HepG2 (cell line): ENCODE measurements around the gene CDK5R1. TPM values are rescaled to one million over a fixed set of nuclear protein-coding genes. Genes with fewer than 3 reads are reported as not detected.

Experiments used
- ATAC-seq: fragments of 200-7000 bp; cut with Tn5 transposase; 3 replicates; pipeline ENCODE4 v1.9.1; 2020; ENCODE audit warnings: mild to moderate bottlenecking, moderate library complexity
- BruUV-seq: library from RNA; stranded (reverse); fragments of 400-500 nt; replicated peaks from 2 replicates; lab custom pipeline; 2021; lab: Mats Ljungman, UMichigan
- CTCF ChIA-PET: fragments of 300-600 bp; formaldehyde crosslinking; extraction: SDS; loops from one replicate; lab custom pipeline; 2021; ENCODE audit warnings: low total read pairs, inconsistent platforms, low intra/inter-chr PET ratio; lab: Yijun Ruan, JAX
- POLR2A ChIA-PET: fragments of 350-600 bp; sonication (Branson Sonifier 250); formaldehyde crosslinking; loops from one replicate; lab custom pipeline; 2020; ENCODE audit warnings: antibody characterized with exemption, inconsistent platforms; lab: Yijun Ruan, JAX
- DNase-seq: peaks from one replicate; pipeline ENCODE4 v3.0.0-alpha.2; 2015; ENCODE audit warnings: low spot score
- FAIRE-seq: peaks from 3 replicates; lab custom pipeline; 2011; peaks lifted over from hg19 to GRCh38; lab: Jason Lieb, UNC
- H2AFZ ChIP-seq: one replicate; pipeline ENCODE4 v1.6.1; 2011; ENCODE audit warnings: low read length, inconsistent platforms
- H3K27ac ChIP-seq: fragments of 300-600 bp; 3 replicates; pipeline ENCODE4 v1.8.0; 2011; ENCODE audit warnings: mixed run types, mild to moderate bottlenecking, mixed read lengths, low read length, inconsistent platforms; ENCODE audit not compliant: insufficient read depth; ENCODE audit errors: extremely low read length
- H3K27me3 ChIP-seq, 2 experiments: fragments of 200-600 bp in 1 of 2; 2 replicates in 1 of 2; 3 replicates in 1 of 2; pipeline versions ENCODE4 v1.6.0 to v1.8.0; 2011; ENCODE audit warnings: low read length in 2 of 2, mild to moderate bottlenecking in 2 of 2, moderate library complexity in 2 of 2, inconsistent platforms in 1 of 2; ENCODE audit not compliant: insufficient read depth in 2 of 2, control insufficient read depth in 1 of 2
- H3K36me3 ChIP-seq, 2 experiments: fragments of 200-600 bp in 1 of 2; replicated peaks in 1 of 2; 2 replicates in 1 of 2; 3 replicates in 1 of 2; pipeline versions ENCODE4 v1.5.1 to v1.8.0; 2011; ENCODE audit warnings: low read length in 2 of 2, inconsistent platforms in 1 of 2; ENCODE audit not compliant: insufficient read depth in 2 of 2, control insufficient read depth in 1 of 2
- H3K4me1 ChIP-seq: 2 replicates; pipeline ENCODE4 v1.5.1; 2012; ENCODE audit warnings: low read length, inconsistent platforms; ENCODE audit not compliant: insufficient read depth
- H3K4me2 ChIP-seq: 2 replicates; pipeline ENCODE4 v1.6.0; 2011; ENCODE audit warnings: low read depth, low read length, inconsistent platforms
- H3K4me3 ChIP-seq, 3 experiments: fragments of 200-600 bp in 1 of 3; sonication (generic), shearing (Covaris generic) in 1 of 3; replicated peaks in 1 of 3; 2 replicates each; pipeline ENCODE4 v1.5.1; 2011 to 2016; ENCODE audit warnings: low read length in 3 of 3, inconsistent platforms in 2 of 3, low read depth in 2 of 3, mild to moderate bottlenecking in 2 of 3, control low read depth in 1 of 3, mixed read lengths in 1 of 3; ENCODE audit not compliant: insufficient read depth in 1 of 3
- H3K79me2 ChIP-seq: one replicate; pipeline ENCODE4 v1.6.1; 2011; ENCODE audit warnings: low read length, inconsistent platforms; ENCODE audit not compliant: insufficient read depth
- H3K9ac ChIP-seq: 2 replicates; pipeline ENCODE4 v1.6.0; 2011; ENCODE audit warnings: mild to moderate bottlenecking, low read depth, low read length, inconsistent platforms; ENCODE audit not compliant: insufficient read depth
- H3K9me3 ChIP-seq: 2 replicates; pipeline ENCODE4 v1.5.1; 2012; ENCODE audit warnings: mild to moderate bottlenecking, low read length
- H4K20me1 ChIP-seq: 2 replicates; pipeline ENCODE4 v1.6.0; 2011; ENCODE audit warnings: inconsistent platforms, mild to moderate bottlenecking, low read length, moderate library complexity; ENCODE audit not compliant: insufficient read depth
- ATRX ChIP-seq: sonication (generic); formaldehyde crosslinking; IDR thresholded peaks from 2 replicates; pipeline ENCODE4 v1.4.0; 2020; ENCODE audit warnings: missing genetic modification reagents, borderline replicate concordance
- HNRNPUL1 ChIP-seq: fragments of 200-400 bp; formaldehyde crosslinking; IDR thresholded peaks from 2 replicates; pipeline ENCODE4 v1.6.1; 2017; ENCODE audit warnings: low read depth, mild to moderate bottlenecking, low read length, moderate library complexity
- HOXA3 ChIP-seq: sonication (generic); formaldehyde crosslinking; IDR thresholded peaks from 2 replicates; pipeline ENCODE4 v1.5.0; 2020; ENCODE audit warnings: missing genetic modification reagents
- NFAT5 ChIP-seq: sonication (generic); formaldehyde crosslinking; IDR thresholded peaks from 2 replicates; pipeline ENCODE4 v1.4.0; 2020; ENCODE audit warnings: missing genetic modification reagents
- NFATC3 ChIP-seq: sonication (generic); formaldehyde crosslinking; IDR thresholded peaks from 2 replicates; pipeline ENCODE4 v1.5.1; 2020; ENCODE audit warnings: mild to moderate bottlenecking, missing genetic modification reagents
- SNAI1 ChIP-seq: sonication (generic); formaldehyde crosslinking; IDR thresholded peaks from 2 replicates; pipeline ENCODE4 v1.5.0; 2020; ENCODE audit warnings: mild to moderate bottlenecking, missing genetic modification reagents, borderline replicate concordance
- YEATS4 ChIP-seq: sonication (generic); formaldehyde crosslinking; IDR thresholded peaks from 2 replicates; pipeline ENCODE4 v1.4.0; 2020; ENCODE audit warnings: missing genetic modification reagents, borderline replicate concordance
- WGBS: methylation state at CpG from one replicate; pipeline ENCODE4 v1.1.6; 2017; ENCODE audit warnings: low lambda C conversion rate; 5-methylcytosine and 5-hydroxymethylcytosine counted together
- in situ Hi-C: cut with HindIII; loops from 2 replicates; pipeline ENCODE4 v1.10.0; 2017; ENCODE audit warnings: low pct_unique_long_range_greater_than_20kb; ENCODE audit not compliant: extremely low pct_ligation_motif_present
- intact Hi-C: fragments of 100-400 bp; cut with micrococcal nuclease; formaldehyde crosslinking; loops from one replicate; pipeline ENCODE4 v1.10.0; 2022; ENCODE audit not compliant: unreplicated experiment
- polyA plus RNA-seq, 8 experiments: library from polyadenylated mRNA; depleted of rRNA in 3 of 8; stranded (reverse) in 7 of 8; unstranded in 1 of 8; fragments of >200 nt; fragmentation: Illumina TruSeq in 4 of 8; extraction: Trizol in 4 of 8; gene quantifications; 2 replicates each; pipeline versions ENCODE4 v1.2.1 to v1.2.3, GENCODE V29; 2011 to 2016; ENCODE audit warnings: low read depth in 4 of 8, missing spikeins in 1 of 8, mixed read lengths in 1 of 8; ENCODE audit not compliant: insufficient read depth in 1 of 8
- total RNA-seq, 5 experiments: library from RNA; depleted of rRNA; stranded (reverse); fragments of >200 nt; fragmentation: Illumina TruSeq; extraction: Trizol; gene quantifications; 2 replicates each; pipeline ENCODE4 v1.2.3, GENCODE V29; 2016; ENCODE audit warnings: low read depth in 1 of 5
- TF ChIP-seq, protein P1 (sequence below): sonication (generic); formaldehyde crosslinking; IDR thresholded peaks from 2 replicates; pipeline ENCODE4 v1.5.0; 2020; ENCODE audit warnings: mild to moderate bottlenecking, missing genetic modification reagents

Gene CDK5R1
- total and polyA plus RNA-seq, 2 of the 13 experiments (the other 11 are each of a cell fraction or from before 2014, with no cell fraction given), result 1.1 to 3.9 TPM

DNA sequence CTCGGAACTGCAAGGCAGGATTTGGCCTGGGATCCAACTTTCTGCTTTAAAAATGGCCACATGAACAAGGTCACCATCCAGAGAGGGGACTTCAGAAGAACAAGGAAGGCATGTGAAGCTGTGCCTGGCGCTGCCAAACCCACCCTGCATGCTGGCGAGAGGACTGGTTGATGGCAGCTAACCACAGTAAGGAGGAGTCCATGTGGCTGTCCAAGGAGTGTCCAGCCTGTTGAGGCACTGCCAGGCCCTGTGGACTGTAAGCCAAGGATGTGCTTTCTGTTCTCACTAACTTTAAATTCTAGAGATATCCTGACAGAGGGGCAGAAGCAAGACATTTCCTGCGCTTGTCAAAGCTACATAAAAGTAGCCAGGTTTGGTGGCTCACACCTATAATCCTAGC, 40.4 kb downstream of the CDK5R1 start:
- Histone ChIP-seq H3K9me3 (no peaks in the 10 kb centered on the region), H4K20me1 (no peaks in the 10 kb centered on the region), H3K36me3 (no peaks in the 10 kb centered on the region), H3K4me3 (no peak overlapping the region), H3K27me3 (no peaks in the 10 kb centered on the region), H3K9ac (no peak overlapping the region), H3K79me2 (no peaks in the 10 kb centered on the region), H2AFZ (no peak overlapping the region), H3K4me2 (no peak overlapping the region)
- FAIRE-seq (no peak), DNase-seq (no peak), ATAC-seq (no peak)
- in situ Hi-C loops (no loop called here), intact Hi-C loops (no loop called here)
- no TSS peak for BruUV-seq
- whole genome bisulfite sequencing, result 97% methylated on average over 4 of the region's 4 CpGs
- CTCF ChIA-PET, result no interaction called here
- POLR2A ChIA-PET, result no interaction called here
- no peak for TF ChIP-seq HOXA3 (CRISPR knock-in tag)
- TF ChIP-seq, protein P1, sequence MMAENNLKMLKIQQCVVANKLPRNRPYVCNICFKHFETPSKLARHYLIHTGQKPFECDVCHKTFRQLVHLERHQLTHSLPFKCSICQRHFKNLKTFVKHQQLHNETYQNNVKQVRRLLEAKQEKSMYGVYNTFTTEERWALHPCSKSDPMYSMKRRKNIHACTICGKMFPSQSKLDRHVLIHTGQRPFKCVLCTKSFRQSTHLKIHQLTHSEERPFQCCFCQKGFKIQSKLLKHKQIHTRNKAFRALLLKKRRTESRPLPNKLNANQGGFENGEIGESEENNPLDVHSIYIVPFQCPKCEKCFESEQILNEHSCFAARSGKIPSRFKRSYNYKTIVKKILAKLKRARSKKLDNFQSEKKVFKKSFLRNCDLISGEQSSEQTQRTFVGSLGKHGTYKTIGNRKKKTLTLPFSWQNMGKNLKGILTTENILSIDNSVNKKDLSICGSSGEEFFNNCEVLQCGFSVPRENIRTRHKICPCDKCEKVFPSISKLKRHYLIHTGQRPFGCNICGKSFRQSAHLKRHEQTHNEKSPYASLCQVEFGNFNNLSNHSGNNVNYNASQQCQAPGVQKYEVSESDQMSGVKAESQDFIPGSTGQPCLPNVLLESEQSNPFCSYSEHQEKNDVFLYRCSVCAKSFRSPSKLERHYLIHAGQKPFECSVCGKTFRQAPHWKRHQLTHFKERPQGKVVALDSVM (CRISPR knock-in tag), result no peak
- no peak for TF ChIP-seq HNRNPUL1
- no peak for TF ChIP-seq ATRX (CRISPR knock-in tag)
- no peak for TF ChIP-seq YEATS4
- TF ChIP-seq SNAI1 (CRISPR knock-in tag), result no peak
- no peak for TF ChIP-seq NFAT5
- no peak for TF ChIP-seq NFATC3 (CRISPR knock-in tag)
- TF ChIP-seq, all 625 proteins: peak for 0
- no peak overlapping the region for H3K27ac ChIP-seq
- no peaks in the 10 kb centered on the region for H3K4me1 ChIP-seq
